Activated CD4-positive, alpha-beta T cell treated with anti-CD3 and anti-CD28 coated beads, Interleukin-2, amount 10 ng/mL, durations not matched to agents 7 days and 5 days (primary cell): ENCODE measurements around the gene RAI1. TPM values are rescaled to one million over a fixed set of nuclear protein-coding genes. Genes with fewer than 3 reads are reported as not detected.

Source experiments
- CTCF ChIA-PET: fragments of 350-600 bp; sonication (Branson Sonifier 250); formaldehyde crosslinking; loops from one replicate; lab custom pipeline; 2021; ENCODE audit warnings: antibody characterized with exemption; lab: Charles Lee
- POLR2A ChIA-PET: fragments of 350-600 bp; sonication (Branson Sonifier 250); formaldehyde crosslinking; loops from one replicate; lab custom pipeline; 2021; ENCODE audit warnings: antibody characterized with exemption; lab: Charles Lee
- DNase-seq: peaks from one replicate; pipeline ENCODE4 v3.0.0-alpha.2; 2020
- H3K27ac Mint-ChIP-seq: one replicate; pipeline ENCODE4 v1.8.0; 2021; ENCODE audit warnings: mild to moderate bottlenecking, moderate library complexity, mixed read lengths
- H3K27me3 Mint-ChIP-seq: one replicate; pipeline ENCODE4 v1.8.0; 2021; ENCODE audit warnings: mixed read lengths
- H3K36me3 Mint-ChIP-seq: one replicate; pipeline ENCODE4 v1.8.0; 2021; ENCODE audit warnings: low read depth, mixed read lengths
- H3K4me1 Mint-ChIP-seq: one replicate; pipeline ENCODE4 v1.8.0; 2021; ENCODE audit warnings: mixed read lengths
- H3K4me3 Mint-ChIP-seq: one replicate; pipeline ENCODE4 v1.8.0; 2021; ENCODE audit warnings: mild to moderate bottlenecking, moderate library complexity, mixed read lengths
- H3K9me3 Mint-ChIP-seq: one replicate; pipeline ENCODE4 v1.8.0; 2021; ENCODE audit warnings: mixed read lengths
- total RNA-seq, 2 experiments: library from RNA; stranded (reverse); gene quantifications; one replicate each; pipeline ENCODE4 v1.2.3, GENCODE V29; 2021

The RAI1 gene
- total RNA-seq, 2 experiments from 2014 or later, result 18.1 to 18.5 TPM

GRCh38 chr17:17826942-17827785 is 145.9 kb downstream of the RAI1 start:
- no peaks in the 10 kb centered on the region for H3K27me3 Mint-ChIP-seq
- CTCF ChIA-PET, result interaction anchor here (1.2 to 3.3 kb wide), 7 partner anchors 7 to 33 kb away, joined by 3 to 15 read pairs (median 4); partner anchors contain the start of gene SREBF1

GRCh38 chr17:17827826-17828621 is 146.8 kb downstream of the RAI1 start:
- POLR2A ChIA-PET, result interaction anchor here (1.1 kb wide), 1 partner anchor 8 kb away, joined by 3 read pairs; no protein-coding TSS in a partner anchor
- CTCF ChIA-PET, result interaction anchor here (0.7 to 3.3 kb wide), 7 partner anchors 8 to 33 kb away, joined by 3 to 15 read pairs (median 4); partner anchors contain the start of gene SREBF1
- Mint-ChIP-seq H3K9me3 (no peaks in the 10 kb centered on the region), H3K4me1 (peaks cover 69% of the 10 kb centered on the region), H3K27ac (peak overlapping the region; percentile 44), H3K27me3 (no peaks in the 10 kb centered on the region), H3K4me3 (no peak overlapping the region), H3K36me3 (peaks cover 20% of the 10 kb centered on the region)
- DNase-seq, result no peak

More at GRCh38 chr17:17826942-17827785, 145.9 kb downstream of the RAI1 start:
- Mint-ChIP-seq H3K36me3 (peaks cover 24% of the 10 kb centered on the region), H3K4me1 (peaks cover 74% of the 10 kb centered on the region), H3K27ac (peak overlapping the region; percentile 91), H3K9me3 (no peaks in the 10 kb centered on the region), H3K4me3 (no peak overlapping the region)
- POLR2A ChIA-PET, result interaction anchor here (1.1 kb wide), 1 partner anchor 9 kb away, joined by 3 read pairs; no protein-coding TSS in a partner anchor
- no peak for DNase-seq

DNA sequence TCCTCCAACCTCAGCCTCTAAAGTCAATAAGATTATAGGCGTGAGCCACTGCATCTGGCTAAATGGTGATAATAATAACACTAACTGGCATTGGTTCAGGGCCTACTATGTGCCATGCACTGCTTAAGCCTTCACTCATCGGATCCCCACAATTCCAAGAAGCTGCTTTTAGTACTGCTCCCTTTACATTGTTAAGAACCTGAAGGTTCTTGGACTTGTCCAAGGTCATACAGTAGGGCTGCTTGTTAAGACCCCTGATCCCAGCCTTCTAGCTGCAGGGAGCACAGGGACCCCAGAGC is 149.0 kb downstream of the RAI1 start:
- no peak overlapping the region for H3K27ac Mint-ChIP-seq
- no peak for DNase-seq
- peaks cover 73% of the 10 kb centered on the region for H3K4me1 Mint-ChIP-seq
- H3K27me3 Mint-ChIP-seq, result no peaks in the 10 kb centered on the region
- CTCF ChIA-PET, result interaction anchor here (1.1 kb wide), 1 partner anchor 9 kb away, joined by 3 read pairs; no protein-coding TSS in a partner anchor
- peaks cover 37% of the 10 kb centered on the region for H3K36me3 Mint-ChIP-seq
- H3K9me3 Mint-ChIP-seq, result no peaks in the 10 kb centered on the region
- H3K4me3 Mint-ChIP-seq, result no peak overlapping the region
- POLR2A ChIA-PET, result interaction anchor here (0.6 kb wide), 1 partner anchor 15 kb away, joined by 3 read pairs; no protein-coding TSS in a partner anchor

DNA sequence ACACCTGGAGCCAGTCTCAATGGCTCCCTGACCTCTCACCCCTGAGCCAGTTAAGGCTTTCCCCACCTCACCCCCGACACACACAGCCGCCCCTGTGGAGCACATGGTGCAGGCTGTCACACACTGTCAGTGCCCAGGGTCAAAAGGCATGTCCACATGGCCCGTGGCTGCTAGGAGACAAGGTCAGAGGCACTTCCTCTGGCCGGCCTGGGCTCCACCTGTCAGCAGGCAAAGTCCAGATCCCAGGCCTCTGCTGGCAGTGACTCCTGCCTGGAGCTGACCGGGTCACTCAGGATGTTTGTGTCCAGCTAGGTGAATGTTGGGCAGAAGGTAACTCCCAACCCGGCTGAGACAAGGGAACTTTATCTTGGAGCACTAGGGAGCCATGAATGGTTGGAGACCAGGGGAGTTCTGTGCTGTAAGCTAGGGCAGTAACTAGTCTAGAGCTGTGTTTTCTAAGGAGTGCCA is 149.5 kb downstream of the RAI1 start:
- DNase-seq, result no peak
- Mint-ChIP-seq H3K9me3 (no peaks in the 10 kb centered on the region), H3K4me3 (no peak overlapping the region), H3K27me3 (no peaks in the 10 kb centered on the region), H3K4me1 (peaks cover 73% of the 10 kb centered on the region), H3K36me3 (peaks cover 40% of the 10 kb centered on the region), H3K27ac (no peak overlapping the region)
- POLR2A ChIA-PET, result no interaction called here
- CTCF ChIA-PET, result interaction anchor here (0.6 to 1.1 kb wide), 3 partner anchors 10 to 27 kb away, joined by 3 to 4 read pairs (median 3); no protein-coding TSS in a partner anchor

- no peak overlapping the region for H3K4me3 Mint-ChIP-seq
- CTCF ChIA-PET, result interaction anchor here (0.6 to 3.3 kb wide), 4 partner anchors 17 to 26 kb away, joined by 3 to 12 read pairs (median 4); no protein-coding TSS in a partner anchor
- H3K9me3 Mint-ChIP-seq, result no peaks in the 10 kb centered on the region
- peaks cover 70% of the 10 kb centered on the region for H3K4me1 Mint-ChIP-seq
- DNase-seq, result no peak
- peaks cover 38% of the 10 kb centered on the region for H3K36me3 Mint-ChIP-seq
- POLR2A ChIA-PET, result no interaction called here
- H3K27ac Mint-ChIP-seq, result peak overlapping the region; percentile 16
- H3K27me3 Mint-ChIP-seq, result no peaks in the 10 kb centered on the region
These were observed 150.2 kb downstream of the RAI1 start for GRCh38 chr17:17831208-17832031.

GRCh38 chr17:17832032-17832363 is 150.7 kb downstream of the RAI1 start:
- peaks cover 33% of the 10 kb centered on the region for H3K36me3 Mint-ChIP-seq
- H3K9me3 Mint-ChIP-seq, result no peaks in the 10 kb centered on the region
- ChIA-PET CTCF (interaction anchor here (0.7 to 3.3 kb wide), 2 partner anchors 17 to 21 kb away, joined by 3 to 12 read pairs; no protein-coding TSS in a partner anchor), POLR2A (no interaction called here)
- H3K4me3 Mint-ChIP-seq, result no peak overlapping the region
- H3K27ac Mint-ChIP-seq, result no peak overlapping the region
- no peak for DNase-seq
- H3K4me1 Mint-ChIP-seq, result peaks cover 66% of the 10 kb centered on the region
- H3K27me3 Mint-ChIP-seq, result no peaks in the 10 kb centered on the region

DNA sequence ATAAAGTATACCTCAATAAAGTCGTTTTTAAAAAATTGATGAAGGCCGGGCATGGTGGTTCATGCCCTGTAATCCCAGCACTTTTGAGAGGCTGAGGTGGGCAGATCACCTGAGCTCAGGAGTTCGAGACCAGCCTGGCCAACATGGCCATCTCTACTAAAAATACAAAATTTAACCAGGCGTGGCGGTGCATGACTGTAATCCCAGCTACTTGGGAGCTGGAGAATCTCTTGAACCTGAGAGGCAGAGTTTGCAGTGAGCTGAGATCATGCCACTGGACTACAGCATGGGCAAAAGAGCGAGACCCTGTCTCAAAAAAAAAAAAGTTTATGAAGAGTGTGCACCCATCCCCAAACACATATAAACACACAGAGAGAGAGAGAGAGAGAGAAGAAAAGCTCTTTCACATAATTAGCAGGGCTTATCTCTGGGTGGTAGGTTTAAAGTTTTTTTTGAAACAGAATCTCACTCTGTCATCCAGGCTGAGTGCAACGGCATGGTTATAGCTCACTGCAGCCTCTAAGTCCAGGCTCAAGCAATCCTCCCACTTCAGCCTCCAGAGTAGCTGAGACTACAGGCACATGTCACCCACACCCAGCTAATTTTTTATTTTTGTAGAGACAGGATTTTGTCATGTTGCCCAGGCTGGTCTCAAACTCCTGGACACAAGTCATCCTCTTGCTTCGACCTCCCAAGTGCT is 152.6 kb downstream of the RAI1 start:
- Mint-ChIP-seq H3K4me1 (peaks cover 67% of the 10 kb centered on the region), H3K27me3 (no peaks in the 10 kb centered on the region), H3K36me3 (peaks cover 29% of the 10 kb centered on the region), H3K9me3 (no peaks in the 10 kb centered on the region), H3K4me3 (peak overlapping the region; percentile 87), H3K27ac (peak overlapping the region; percentile 89)
- CTCF ChIA-PET, result interaction anchor here (3.3 kb wide), 1 partner anchor 15 kb away, joined by 12 read pairs; no protein-coding TSS in a partner anchor
- DNase-seq, result no peak
- POLR2A ChIA-PET, result interaction anchor here (0.6 to 0.8 kb wide), 3 partner anchors 8 to 66 kb away, joined by 3 to 9 read pairs (median 6); no protein-coding TSS in a partner anchor

DNA sequence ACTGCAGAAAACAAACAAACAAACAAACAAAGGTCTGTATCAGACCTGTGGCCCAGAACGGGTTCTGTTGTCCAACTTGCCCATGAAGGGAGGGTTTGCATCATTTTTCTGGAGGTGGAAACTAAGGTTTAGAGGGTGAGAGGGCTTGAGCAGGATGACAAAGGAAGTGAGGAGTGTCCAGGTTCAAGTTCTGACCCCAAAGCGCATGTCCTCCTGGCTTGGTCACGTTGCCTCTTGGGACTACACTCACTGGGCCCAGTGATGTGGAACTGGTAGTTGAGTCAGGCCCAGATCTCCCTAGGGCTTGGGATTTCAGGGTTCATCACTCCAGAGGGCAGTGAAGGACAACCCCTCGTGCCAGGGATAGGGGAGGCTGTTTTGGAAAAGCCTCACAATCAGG is 153.7 kb downstream of the RAI1 start:
- peaks cover 29% of the 10 kb centered on the region for H3K36me3 Mint-ChIP-seq
- H3K9me3 Mint-ChIP-seq, result no peaks in the 10 kb centered on the region
- H3K4me1 Mint-ChIP-seq, result peaks cover 76% of the 10 kb centered on the region

GRCh38 chr17:17835415-17836249 is 154.4 kb downstream of the RAI1 start:
- peaks cover 29% of the 10 kb centered on the region for H3K36me3 Mint-ChIP-seq
- no peaks in the 10 kb centered on the region for H3K27me3 Mint-ChIP-seq
- H3K27ac Mint-ChIP-seq, result peak overlapping the region; percentile 89
- H3K4me1 Mint-ChIP-seq, result peaks cover 73% of the 10 kb centered on the region
- CTCF ChIA-PET, result interaction anchor here (0.6 to 4.3 kb wide), 8 partner anchors 9 to 154 kb away, joined by 3 to 32 read pairs (median 4); no protein-coding TSS in a partner anchor
- H3K9me3 Mint-ChIP-seq, result no peaks in the 10 kb centered on the region
- peak overlapping the region; percentile 87 for H3K4me3 Mint-ChIP-seq
- DNase-seq, result no peak
- POLR2A ChIA-PET, result interaction anchor here (0.6 to 1.3 kb wide), 5 partner anchors 8 to 20 kb away, joined by 3 to 7 read pairs (median 3); no protein-coding TSS in a partner anchor

More for the DNA sequence above, 153.7 kb downstream of the RAI1 start:
- CTCF ChIA-PET, result interaction anchor here (3.3 to 4.3 kb wide), 2 partner anchors 14 kb away, joined by 12 to 32 read pairs; no protein-coding TSS in a partner anchor
- H3K4me3 Mint-ChIP-seq, result peak overlapping the region; percentile 87
- no peaks in the 10 kb centered on the region for H3K27me3 Mint-ChIP-seq
- H3K27ac Mint-ChIP-seq, result peak overlapping the region; percentile 89
- POLR2A ChIA-PET, result no interaction called here
- DNase-seq, result no peak

DNA sequence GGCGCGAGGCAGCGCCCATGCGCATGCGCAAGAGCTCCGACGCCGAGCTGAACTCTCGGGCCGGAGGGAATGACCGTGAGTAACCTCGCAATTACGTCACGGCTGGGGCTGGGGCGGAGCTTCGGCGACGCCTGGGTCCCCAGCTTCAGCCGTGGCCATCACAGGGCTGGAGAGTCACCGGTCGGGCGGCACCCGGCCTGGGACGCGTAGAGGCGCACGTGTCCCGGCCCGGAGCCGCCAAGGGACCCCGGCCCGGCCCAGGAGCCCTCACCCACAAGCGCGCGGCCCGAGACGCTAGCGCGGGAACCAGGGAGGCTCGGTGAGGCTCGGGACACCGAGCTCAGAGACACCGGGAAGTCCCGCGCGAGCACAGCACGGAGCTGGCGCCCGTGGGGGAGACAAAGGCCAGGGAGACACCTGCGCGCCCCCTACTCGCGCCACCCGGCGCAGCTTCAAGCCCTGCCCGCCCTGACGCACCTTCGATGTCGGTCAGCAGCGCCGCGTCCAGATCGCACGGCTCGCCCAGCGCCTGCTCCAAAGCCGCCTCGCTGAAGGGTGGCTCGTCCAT is 155.1 kb downstream of the RAI1 start:
- H3K9me3 Mint-ChIP-seq, result no peaks in the 10 kb centered on the region
- peak overlapping the region; percentile 89 for H3K27ac Mint-ChIP-seq
- ChIA-PET POLR2A (interaction anchor here (0.6 to 1.3 kb wide), 5 partner anchors 9 to 19 kb away, joined by 3 to 7 read pairs (median 3); no protein-coding TSS in a partner anchor), CTCF (interaction anchor here (0.6 to 4.3 kb wide), 8 partner anchors 9 to 154 kb away, joined by 3 to 32 read pairs (median 4); no protein-coding TSS in a partner anchor)
- peaks cover 77% of the 10 kb centered on the region for H3K4me1 Mint-ChIP-seq
- H3K27me3 Mint-ChIP-seq, result no peaks in the 10 kb centered on the region
- H3K36me3 Mint-ChIP-seq, result peaks cover 29% of the 10 kb centered on the region
- peak overlapping the region; percentile 87 for H3K4me3 Mint-ChIP-seq
- peak; percentile 96 for DNase-seq
